NCI-H1930 (cell line): ENCODE data around the gene FLG2.

ENCODE experiments used
- DNase-seq, 2 experiments: peaks; one replicate each; lab custom pipeline; 2025; lab: John Stamatoyannopoulos, UW

Gene FLG2

DNA sequence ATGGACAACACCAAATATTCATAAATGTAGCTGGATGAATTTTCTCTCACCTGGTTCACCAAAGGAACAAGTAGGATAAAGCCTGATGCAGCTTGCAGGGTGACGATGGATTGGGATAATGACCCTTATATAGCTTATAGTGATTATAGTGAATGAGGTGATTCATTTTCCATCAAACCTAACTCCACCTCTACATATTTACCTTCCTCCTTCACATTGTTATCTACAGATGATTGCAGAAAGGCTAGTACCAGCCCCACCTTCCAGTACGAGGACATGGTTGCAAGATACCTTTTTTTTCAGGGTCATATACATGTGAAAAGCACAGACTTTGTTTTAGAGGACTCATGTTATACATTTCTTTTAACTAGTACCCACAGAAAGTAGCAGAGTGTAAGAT, at the start of gene FLG2:
Gene FLG2, minus strand, starts transcription at position 101 of the 400 bp plus-strand sequence. CDS start 1,122 bp downstream, outside the sequence.
- no peak for DNase-seq

DNA sequence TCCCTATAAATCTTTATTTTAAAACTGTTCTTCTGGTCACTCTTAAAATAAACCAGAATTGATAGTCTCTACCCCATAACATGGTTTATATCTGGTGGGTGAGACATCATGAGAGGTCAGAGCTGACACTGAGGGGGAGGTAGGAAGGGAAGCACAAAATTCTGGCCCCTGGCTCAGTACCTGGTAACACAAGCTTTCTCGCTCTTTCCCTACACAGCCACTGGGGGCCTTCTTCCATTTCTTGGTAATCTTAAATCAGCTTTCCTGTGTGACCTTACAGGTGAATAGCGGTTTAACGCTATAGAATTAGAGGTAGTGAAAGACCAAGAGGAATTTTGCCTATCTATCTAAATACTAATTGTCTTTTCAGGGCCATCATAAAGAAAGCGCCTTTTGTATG, 48.9 kb upstream of the FLG2 start:
- DNase-seq: no peak

- peak; percentile 29 to 53 for DNase-seq
These were observed 39.2 kb upstream of the FLG2 start for GRCh38 chr1:152398812-152399698.

DNA sequence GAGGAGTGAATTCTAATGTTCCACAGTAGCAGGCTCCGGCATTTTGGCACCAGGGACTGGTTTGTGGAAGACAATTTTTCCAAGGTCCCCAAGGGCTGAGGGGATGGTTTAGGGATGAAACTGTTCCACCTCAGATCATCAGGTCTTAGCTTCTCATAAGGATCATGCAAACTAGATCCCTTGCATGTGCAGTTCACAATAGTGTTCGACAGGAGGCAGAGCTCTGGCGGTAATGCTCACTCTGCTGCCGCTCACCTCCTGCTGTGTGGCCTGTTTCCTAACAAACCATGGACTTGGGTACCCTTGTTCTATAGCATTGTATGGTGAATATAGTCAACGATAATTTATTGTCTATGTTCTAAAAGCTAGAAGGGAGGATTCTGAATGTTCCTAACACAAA, 37.7 kb upstream of the FLG2 start:
- no peak for DNase-seq

DNA sequence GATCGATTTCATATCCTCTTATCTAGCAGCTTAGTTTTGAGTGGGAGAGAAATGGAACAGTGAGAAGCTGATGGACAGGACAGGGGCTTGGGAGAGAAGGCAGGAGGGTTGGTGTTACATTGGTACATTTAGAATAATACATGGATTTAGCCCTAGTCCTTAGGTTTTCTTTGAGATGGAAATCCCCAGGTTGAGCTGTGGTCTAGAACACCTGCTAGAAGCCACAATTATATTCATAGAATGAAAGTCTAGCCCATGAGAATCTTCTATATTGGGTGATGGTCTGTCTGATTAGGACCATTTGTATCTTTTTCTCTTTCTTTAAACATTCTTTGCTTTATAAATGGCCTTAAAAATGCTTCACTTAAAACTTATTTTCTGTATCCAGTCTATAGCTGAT, 34.3 kb upstream of the FLG2 start:
- DNase-seq: no peak

DNA sequence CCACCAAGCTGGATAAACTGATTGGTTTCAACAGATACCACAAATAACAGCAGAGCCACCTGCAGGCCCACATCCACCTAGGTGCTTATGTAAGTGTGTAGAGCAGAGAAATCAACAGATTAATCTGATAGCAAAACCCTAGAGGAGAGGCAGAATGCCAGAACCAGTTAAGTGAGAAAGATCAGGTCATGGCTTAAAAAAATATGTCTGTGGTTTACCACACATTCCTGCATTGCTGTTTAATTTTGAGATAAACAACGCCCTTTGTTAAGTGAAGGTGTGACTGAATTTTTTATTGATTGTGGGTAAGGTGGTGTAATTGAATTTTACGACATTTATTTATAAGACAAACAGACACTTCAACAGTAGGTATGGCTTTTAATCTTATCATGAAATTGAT, 33.1 kb upstream of the FLG2 start:
- no peak for DNase-seq

DNA sequence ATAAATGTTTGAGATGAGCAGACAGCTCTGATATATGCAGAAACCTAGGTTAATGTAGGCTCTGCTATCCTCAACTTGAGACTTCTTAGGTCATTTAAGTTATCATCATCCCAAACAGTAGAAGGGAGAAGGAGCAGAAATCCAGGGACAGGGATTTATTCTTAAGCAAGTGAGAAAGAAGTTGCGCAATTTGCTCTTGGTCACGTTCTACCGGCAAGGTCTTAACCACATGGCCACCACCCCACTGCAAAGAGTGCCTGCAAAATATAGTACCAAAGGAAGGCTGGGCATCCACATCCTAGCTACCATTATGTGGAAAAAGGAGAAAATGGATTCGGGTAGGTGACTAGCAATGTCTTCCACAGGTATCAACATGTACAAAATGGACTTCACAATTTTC, 29.1 kb upstream of the FLG2 start:
- no peak for DNase-seq

GRCh38 chr1:152386940-152387339, 27.1 kb upstream of the FLG2 start:
- no peak for DNase-seq

DNA sequence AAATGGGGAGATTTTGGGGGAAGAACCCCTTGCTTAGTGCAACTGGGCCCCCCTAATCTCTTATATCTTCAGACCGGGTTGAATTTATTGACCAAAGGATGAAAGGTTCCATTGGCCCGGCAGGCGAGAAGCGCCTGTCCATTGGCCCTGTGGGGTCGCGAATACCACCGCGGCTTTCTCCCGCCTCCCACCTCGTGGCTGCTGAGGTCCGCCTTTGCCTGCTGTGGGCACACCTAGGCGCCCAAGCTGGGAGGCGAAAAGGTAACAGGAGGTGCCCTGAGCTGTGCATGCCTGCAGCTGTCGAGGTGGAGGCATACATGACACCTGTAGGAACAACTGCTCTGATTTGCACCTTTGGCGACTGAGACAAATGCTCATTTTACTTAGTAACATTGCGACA, 21.1 kb upstream of the FLG2 start:
- no peak for DNase-seq

DNA sequence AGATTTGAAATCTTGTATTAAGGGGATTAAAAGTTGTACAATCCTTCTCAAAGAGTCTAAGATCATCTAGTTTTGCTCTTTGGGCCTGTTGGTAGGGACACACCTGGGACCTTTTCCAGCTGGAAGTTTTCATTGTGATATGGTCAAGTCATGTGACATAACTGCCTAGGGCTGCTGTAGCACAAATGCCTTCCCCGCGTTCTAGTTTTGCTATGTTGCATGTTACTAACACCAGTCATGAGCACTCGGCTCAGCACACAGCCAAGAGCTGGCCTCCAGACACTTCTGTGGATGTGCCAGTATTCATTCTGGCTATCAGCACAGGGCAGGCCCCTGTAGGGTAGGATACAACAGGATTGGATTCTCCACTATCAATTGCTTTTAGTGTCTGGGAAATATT, 14.6 kb upstream of the FLG2 start:
- no peak for DNase-seq

DNA sequence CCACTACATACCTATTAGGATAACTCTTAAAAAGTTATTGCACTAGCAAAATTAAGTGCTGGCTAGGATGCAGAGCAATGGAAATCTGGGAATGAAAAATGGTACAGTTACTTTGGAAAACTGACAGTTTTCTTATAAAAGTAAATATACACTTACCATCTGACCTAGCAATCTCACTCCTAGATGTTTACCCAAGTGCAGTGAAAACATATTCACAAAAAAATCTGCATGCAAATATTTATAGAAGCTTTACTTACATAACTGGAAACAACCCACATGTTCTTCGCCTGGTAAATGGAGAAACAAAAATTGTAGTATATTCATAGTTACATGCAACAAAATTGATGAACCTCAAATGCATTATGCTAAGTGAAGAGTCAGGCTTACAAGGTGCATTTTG, 12.9 kb upstream of the FLG2 start:
- DNase-seq: no peak

GRCh38 chr1:152367436-152367835, 7.6 kb upstream of the FLG2 start:
- no peak for DNase-seq

DNA sequence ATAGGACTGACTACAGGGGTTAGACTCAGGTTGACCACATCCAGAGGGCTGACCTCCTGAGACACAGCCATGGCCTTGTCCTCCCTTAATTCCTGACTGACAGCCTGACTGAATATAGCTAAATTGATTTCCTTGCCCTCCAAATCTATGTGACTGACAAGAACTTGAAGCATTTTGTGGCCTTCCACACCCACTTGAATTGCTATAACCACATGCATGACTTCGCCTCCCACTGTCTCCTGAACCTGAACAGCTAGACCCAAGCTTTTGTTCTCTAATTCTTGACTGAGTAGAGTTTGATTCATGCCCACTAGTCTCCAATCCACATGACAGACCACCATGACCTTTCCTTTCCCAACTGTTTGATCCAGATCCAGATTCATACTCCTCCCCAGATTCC, 3.1 kb downstream of the FLG2 start:
- no peak for DNase-seq

- no peak for DNase-seq
These were observed 10.2 kb downstream of the FLG2 start for GRCh38 chr1:152349611-152350010.

GRCh38 chr1:152348447-152348846, 11.4 kb downstream of the FLG2 start:
- peak in 1 of 2 experiments; percentile 1 for DNase-seq

DNA sequence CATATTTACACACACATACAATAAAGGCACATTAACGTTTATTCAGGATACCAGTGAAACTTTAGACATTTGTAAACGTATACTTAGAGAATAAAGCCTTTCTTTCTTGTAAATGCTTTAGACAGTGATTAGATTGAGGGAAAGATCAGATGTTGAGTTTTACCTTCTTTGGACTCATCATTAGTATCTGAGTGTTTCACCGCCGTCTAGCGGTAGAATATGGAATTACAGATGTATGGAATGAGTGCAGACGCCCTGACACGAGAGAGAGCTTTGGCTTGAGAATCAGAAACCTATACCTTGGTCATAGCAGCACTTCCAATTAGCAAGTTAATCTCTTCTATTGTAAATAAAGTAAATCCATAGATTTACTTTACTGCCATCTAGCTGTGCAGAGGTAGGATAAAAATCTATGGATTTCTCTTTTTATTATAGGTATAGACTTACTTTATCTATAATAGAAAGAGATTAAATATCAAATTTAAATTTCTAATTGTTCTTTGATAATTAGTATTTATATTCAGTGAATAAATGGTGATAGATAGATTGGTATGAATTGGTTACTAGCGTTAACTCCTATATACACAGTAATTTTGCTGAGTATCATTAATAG, 12.6 kb downstream of the FLG2 start:
- peak; percentile 21 to 52 for DNase-seq

DNA sequence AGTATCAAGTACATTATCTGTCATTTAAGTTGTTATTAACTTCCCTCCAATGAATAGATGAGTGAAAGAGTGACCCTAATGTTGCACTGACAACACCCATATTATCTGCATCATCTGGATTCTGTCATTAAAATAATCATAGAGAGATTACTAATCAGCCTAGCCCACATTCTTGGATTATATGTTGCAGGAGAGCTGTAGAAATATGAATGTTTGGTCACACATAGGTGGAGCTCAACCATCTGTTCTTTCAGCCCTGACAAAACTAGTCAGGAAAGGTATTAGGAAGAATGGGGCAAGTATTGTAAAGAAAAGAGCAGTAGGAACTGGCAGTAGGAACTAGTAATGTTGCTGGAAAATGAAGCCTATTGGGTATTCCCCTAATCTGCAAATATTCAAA, 15.4 kb downstream of the FLG2 start:
- no peak for DNase-seq

DNA sequence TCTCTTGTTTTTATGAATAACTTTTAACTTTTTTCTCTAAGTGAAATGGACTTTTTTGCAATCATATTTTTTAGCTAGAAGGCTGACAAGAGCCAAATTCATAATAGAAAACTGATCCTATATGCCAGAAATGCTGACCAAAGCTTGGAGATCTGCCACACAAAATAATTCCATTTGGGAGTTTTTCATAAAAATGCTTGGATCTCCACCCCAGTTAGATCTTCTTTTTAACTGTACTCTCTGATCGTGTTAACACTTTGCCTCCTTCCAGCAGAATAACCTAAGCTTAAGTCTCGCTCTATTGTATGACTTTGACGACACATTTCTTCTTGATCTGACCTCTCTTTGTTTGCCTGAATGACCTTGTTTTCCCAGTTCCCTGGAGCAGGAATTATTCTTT, 16.8 kb downstream of the FLG2 start:
- DNase-seq: no peak

DNA sequence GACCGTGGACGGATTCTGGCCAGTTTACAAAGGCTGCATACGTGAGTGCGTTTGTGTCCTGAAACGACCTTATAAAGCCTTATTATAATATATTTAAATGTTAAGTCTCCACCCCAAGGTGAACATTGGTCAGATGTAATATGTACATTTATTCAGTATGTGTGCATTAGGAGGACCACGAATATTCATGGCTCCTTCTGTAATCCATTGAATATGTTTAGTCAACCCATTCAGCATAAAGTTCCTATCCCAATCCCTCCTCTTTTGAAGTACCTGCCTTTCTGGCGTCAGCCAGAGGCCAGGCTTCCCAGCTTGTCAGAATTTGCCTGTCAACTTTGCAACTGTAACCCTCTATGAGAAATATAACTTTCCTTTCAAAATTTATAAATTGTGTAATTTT, 24.4 kb downstream of the FLG2 start:
- DNase-seq: no peak

- no peak for DNase-seq
These were observed 30.9 kb downstream of the FLG2 start for GRCh38 chr1:152328801-152329391.

DNA sequence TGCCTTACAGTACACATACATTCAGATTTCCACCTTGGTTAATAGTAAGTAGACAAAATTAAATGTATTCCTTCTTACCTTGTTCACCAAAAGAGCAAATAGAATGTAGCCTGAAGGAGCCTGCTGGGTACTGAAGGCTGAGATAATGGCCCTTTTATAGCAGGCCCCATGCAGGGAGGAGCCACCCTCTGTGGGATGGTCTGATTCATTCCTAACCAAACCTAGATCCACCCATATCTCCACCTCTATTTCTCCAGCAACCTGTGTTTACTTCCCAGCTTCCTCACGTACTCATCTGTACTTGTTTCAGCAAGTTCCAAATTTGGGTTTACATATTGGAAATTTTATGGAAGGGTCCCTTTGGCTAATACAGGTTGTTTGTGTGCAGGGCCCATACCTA, 34.7 kb downstream of the FLG2 start, which contains the start of gene FLG:
Gene FLG, minus strand, starts transcription at position 129 of the 400 bp plus-strand sequence. CDS start 9,783 bp downstream, outside the sequence.
- no peak for DNase-seq

DNA sequence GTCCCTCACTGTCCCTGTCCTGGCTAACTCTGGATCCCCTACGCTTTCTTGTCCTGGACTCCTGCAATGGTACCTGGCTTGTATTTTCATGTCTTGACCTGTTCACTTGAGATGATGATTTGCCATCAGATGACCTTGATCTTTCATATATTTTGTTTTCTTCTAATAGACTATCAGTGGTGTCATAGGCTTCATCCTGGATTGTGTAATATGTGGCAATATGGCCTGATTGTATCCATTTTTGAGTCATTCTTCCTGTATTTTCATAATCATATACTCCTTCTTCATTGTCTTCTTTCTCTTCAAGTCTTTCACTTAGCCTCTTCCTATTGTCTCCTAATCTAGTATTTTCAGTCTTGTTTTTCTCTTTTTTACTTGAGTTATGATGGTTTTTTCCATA, 45.8 kb downstream of the FLG2 start:
- no peak for DNase-seq

DNA sequence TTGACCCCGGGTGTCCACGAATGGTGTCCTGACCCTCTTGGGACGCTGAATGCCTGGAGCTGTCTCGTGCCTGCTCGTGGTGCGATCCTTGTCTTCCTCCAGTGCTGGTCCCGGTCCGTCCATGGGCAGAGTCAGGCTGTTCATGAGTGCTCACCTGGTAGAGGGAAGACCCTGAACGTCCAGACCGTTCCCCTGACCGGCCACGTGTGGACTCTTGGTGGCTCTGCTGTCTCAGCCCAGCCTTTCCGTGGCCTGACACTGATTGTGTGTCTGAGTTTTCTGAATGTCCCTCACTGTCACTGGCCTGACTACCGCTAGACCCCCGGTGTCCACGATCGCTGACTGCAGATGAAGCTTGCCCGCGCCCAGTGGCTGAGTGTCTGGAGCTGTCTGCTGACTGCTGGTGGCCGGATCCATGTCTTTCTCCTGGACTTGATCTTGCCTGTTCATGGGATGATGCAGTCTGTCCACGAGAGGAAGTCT, 46.4 kb downstream of the FLG2 start:
- no peak for DNase-seq
